C4-2B (cell line): ENCODE measurements around the gene KCNIP4.

Source experiments
- H3K27ac ChIP-seq: fragments of 450-650 bp; 2 replicates; pipeline ENCODE4 v1.5.1; 2017
- ZFX ChIP-seq: fragments of 450-650 bp; IDR thresholded peaks from 2 replicates; pipeline ENCODE4 v1.6.1; 2017
- TF ChIP-seq, protein P1 (sequence below): fragments of 450-650 bp; conservative IDR thresholded peaks from 2 replicates; pipeline ENCODE4 v1.5.1; 2017; ENCODE audit warnings: mild to moderate bottlenecking

Gene KCNIP4

DNA sequence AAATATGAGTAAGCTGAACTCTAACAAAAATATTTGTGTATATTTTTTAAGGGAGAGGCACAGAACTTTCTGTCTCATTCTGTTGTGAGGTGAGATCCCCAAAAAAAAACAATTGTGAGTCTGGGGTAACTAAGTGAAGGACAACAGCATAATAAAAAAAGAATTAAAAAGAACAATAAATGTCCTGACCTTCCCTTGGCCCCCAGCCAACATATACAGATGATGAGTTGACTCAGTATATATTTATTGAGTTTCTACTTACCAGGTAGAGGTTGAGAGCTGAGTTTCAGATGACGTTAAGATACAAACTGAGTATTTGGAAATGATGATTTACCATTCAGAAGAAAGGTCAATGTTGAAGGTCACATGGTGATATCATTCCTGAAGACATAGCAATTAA lies 239.5 kb downstream of the KCNIP4 start:
- no peak for TF ChIP-seq ZFX
- TF ChIP-seq, protein P1, sequence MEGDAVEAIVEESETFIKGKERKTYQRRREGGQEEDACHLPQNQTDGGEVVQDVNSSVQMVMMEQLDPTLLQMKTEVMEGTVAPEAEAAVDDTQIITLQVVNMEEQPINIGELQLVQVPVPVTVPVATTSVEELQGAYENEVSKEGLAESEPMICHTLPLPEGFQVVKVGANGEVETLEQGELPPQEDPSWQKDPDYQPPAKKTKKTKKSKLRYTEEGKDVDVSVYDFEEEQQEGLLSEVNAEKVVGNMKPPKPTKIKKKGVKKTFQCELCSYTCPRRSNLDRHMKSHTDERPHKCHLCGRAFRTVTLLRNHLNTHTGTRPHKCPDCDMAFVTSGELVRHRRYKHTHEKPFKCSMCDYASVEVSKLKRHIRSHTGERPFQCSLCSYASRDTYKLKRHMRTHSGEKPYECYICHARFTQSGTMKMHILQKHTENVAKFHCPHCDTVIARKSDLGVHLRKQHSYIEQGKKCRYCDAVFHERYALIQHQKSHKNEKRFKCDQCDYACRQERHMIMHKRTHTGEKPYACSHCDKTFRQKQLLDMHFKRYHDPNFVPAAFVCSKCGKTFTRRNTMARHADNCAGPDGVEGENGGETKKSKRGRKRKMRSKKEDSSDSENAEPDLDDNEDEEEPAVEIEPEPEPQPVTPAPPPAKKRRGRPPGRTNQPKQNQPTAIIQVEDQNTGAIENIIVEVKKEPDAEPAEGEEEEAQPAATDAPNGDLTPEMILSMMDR, result no peak
- H3K27ac ChIP-seq, result no peak overlapping the region

DNA sequence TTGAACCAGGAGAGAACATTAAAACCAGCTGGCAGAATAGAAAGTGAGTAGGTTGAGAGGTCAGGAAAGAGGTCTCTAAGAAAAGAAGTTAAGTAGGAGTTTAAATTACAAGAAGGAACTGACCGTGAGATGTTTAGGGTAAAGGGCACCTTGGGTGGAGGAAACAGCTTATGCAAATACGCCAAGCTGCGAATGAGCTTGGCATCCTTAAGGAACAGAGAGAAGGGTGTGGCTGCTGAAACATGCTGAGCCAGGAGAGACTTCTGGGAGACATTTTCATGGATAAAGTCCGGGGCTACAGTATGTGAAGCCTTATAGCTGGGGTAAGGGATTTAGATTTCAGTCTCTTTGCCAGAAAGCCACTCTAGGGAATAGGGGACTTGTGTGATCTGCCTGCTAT lies 249.1 kb downstream of the KCNIP4 start:
- no peak for TF ChIP-seq ZFX
- TF ChIP-seq, protein P1, result no peak
- H3K27ac ChIP-seq, result no peak overlapping the region

DNA sequence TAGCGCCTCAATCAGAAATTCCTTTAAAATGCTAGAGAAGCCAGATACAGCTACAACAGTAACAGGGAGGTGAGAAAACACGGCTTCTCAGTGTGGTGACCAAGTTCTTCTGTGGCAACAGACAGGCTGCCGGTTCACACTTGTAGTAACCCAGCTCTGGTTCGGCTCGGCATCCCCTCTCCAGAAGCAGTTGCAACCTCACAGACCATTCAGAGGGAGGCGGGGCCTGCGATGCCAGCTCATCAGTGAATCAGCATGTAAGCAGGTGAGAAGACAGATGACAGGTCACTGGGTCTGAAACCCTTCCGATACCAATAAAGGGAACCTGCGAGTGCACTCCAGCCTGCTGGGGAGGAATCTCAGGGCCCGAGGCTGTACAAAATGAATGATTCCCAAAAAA lies 251.0 kb downstream of the KCNIP4 start:
- no peak overlapping the region for H3K27ac ChIP-seq
- TF ChIP-seq, protein P1, result no peak
- TF ChIP-seq ZFX, result no peak

DNA sequence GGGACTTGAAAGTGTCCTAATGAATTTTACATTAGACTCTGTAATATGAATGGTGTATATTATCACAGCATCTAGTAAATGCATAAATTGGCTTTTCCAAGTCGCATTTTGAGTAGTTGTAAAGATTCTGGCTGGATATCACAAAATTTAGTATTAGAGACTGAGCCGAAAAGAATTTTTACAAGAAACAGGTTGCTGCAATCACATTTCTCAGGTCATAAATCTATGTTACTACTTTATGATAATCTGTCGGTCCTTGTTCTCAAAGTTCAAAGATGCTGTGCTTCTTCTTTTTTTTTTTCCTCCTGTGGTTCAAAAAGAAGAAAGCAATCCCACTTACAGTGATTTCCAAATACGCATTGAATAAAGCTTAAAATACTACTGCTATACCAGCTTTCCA lies 253.4 kb downstream of the KCNIP4 start:
- H3K27ac ChIP-seq, result no peak overlapping the region
- no peak for TF ChIP-seq ZFX
- TF ChIP-seq, protein P1, result no peak

DNA sequence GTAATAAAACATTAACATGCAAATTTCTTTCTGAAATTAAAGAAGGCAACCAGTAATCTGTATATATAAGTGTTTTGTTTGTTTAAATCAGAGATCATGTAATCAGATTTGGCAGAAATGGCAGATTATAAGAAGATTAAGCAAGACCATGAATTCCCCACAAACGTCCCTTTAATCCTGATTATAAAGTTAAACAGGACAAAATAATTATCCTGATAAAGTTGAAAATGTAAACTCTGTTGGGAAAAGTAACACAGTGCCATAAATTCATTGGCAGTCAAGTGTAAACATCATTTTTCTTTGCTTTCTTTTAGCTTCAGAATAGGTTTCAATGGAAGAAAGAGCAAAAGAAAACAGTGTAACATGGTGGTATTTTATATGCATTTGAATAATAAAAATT lies 256.3 kb downstream of the KCNIP4 start:
- no peak overlapping the region for H3K27ac ChIP-seq
- TF ChIP-seq ZFX, result no peak
- TF ChIP-seq, protein P1, result no peak

DNA sequence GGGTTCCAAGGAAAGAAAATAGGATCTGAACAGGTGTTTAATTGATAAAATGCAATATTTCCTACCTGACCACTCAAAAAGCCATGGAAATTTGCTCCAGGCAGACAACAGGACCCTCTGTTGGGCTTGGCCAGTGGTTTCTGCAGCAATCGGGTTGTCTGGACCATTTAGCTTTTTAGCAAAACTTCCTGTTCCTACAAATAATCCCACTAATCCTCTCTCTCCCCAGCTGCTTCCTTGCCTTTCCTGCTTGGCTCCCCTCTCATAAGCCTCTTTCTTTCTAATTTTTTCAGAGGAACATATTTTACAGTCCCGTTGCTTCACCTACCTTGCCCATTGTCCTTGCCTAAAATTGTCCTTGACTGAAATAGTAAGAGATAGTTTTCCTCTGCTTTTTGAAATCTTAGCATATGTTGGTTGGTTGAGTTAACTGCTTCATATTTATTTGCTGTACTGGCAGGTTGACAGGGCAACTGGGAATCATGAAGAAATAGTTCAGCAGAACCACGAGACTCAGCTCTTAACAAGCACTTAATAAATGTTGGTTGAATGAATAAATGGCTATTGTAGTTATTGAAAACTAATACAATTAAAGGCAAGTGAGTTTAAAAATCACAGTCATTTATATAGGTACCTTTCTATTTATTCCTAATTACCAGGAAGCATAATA lies 259.8 kb downstream of the KCNIP4 start:
- no peak overlapping the region for H3K27ac ChIP-seq
- TF ChIP-seq, protein P1, result no peak
- no peak for TF ChIP-seq ZFX

DNA sequence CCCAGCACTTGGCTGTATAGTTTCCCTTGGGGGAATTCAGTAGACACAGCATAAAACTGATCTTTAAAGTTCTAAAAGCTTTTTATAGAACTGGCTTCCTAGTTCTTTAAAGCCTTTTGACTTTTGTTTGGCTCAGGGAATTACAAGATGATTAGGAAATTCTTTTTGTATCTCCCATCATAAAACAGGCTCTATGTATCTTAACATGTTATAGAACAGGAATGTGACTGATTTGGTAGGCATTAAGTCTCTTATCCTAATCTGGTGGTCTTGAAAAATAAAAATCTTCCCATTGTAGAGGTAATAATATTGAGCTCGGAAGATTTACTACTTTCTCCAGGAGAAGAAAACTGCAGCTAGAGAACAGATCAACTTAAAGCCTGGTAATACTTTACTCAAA lies 262.7 kb downstream of the KCNIP4 start:
- no peak overlapping the region for H3K27ac ChIP-seq
- TF ChIP-seq, protein P1, result no peak
- TF ChIP-seq ZFX, result no peak
